Measurements from ENCODE around the gene KIF4B.
"Not testable (repeated sequence)": the region's sequence is repeated elsewhere in the genome, so short reads cannot be mapped to it uniquely, and the experiment has no call there.

Gene KIF4B

GRCh38 chr5:154993461-154993860 is 20.1 kb upstream of the KIF4B start:
- in situ Hi-C loops (cut with MboI; ENCODE audit: low sequenced_read_pairs): no loop called here
- no peaks in the 10 kb centered on the region for H3K36me3 ChIP-seq (replicated peaks)
- H3K4me3 ChIP-seq: no peak overlapping the region
- DNase-seq (ENCODE audit: low spot score in 2 of 2): no peak
- no peaks in the 10 kb centered on the region for H3K9me3 ChIP-seq
- peaks cover 5% of the 10 kb centered on the region; the same call in 1 of the 2 replicates for H3K27me3 ChIP-seq (ENCODE audit: low read depth)
- no peaks in the 10 kb centered on the region for H3K4me1 ChIP-seq

GRCh38 chr5:154995679-154996078 is 17.9 kb upstream of the KIF4B start:
- Histone ChIP-seq H3K4me1 (no peaks in the 10 kb centered on the region), H3K27me3 (ENCODE audit: low read depth) (peaks cover 5% of the 10 kb centered on the region; the same call in 1 of the 2 replicates), H3K36me3 (replicated peaks) (no peaks in the 10 kb centered on the region), H3K4me3 (no peak overlapping the region), H3K9me3 (no peaks in the 10 kb centered on the region)
- DNase-seq (ENCODE audit: low spot score in 2 of 2): no peak
- in situ Hi-C loops (cut with MboI; ENCODE audit: low sequenced_read_pairs): no loop called here

DNA sequence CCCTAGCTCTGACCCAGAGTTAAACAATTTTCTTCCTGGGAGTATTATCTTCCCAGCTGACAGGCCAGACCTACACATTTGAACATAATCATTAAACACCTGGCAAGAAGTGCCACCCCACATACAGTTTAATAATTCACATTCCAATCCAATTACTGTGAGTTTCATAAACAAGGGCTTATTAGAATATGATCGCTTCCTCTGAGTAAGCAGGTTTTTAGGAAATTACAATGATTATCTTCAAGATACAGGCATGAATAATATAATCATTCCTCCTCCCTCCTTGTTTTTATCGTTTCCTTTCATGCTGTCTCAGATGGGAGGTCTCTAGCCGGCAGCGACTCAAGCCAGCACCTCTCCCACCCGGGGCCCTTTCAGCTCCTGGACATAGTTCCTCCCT is 15.8 kb upstream of the KIF4B start:
- Histone ChIP-seq H3K4me1 (no peaks in the 10 kb centered on the region), H3K4me3 (no peak overlapping the region), H3K9me3 (no peaks in the 10 kb centered on the region), H3K27me3 (ENCODE audit: low read depth) (peaks cover 5% of the 10 kb centered on the region; the same call in 1 of the 2 replicates), H3K36me3 (replicated peaks) (no peaks in the 10 kb centered on the region)
- no peak for DNase-seq (ENCODE audit: low spot score in 2 of 2)
- in situ Hi-C loops (cut with MboI; ENCODE audit: low sequenced_read_pairs): no loop called here

- in situ Hi-C loops (cut with MboI; ENCODE audit: low sequenced_read_pairs): no loop called here
- Histone ChIP-seq H3K36me3 (replicated peaks) (no peaks in the 10 kb centered on the region), H3K4me3 (no peak overlapping the region), H3K27me3 (ENCODE audit: low read depth) (peaks cover 5% of the 10 kb centered on the region; the same call in 1 of the 2 replicates), H3K4me1 (no peaks in the 10 kb centered on the region), H3K9me3 (no peaks in the 10 kb centered on the region)
- DNase-seq (ENCODE audit: low spot score in 2 of 2): no peak
Measured at GRCh38 chr5:154999865-155000264, 13.7 kb upstream of the KIF4B start.

- no peaks in the 10 kb centered on the region for H3K36me3 ChIP-seq (replicated peaks)
- peaks cover 5% of the 10 kb centered on the region; the same call in 1 of the 2 replicates for H3K27me3 ChIP-seq (ENCODE audit: low read depth)
- DNase-seq (ENCODE audit: low spot score in 2 of 2): no peak
- no peaks in the 10 kb centered on the region for H3K4me1 ChIP-seq
- no peak overlapping the region for H3K4me3 ChIP-seq
- in situ Hi-C loops (cut with MboI; ENCODE audit: low sequenced_read_pairs): no loop called here
- no peaks in the 10 kb centered on the region for H3K9me3 ChIP-seq
Measured at GRCh38 chr5:155001523-155001922, 12.0 kb upstream of the KIF4B start.

- H3K36me3 ChIP-seq (replicated peaks); H3K27me3 ChIP-seq (ENCODE audit: low read depth); H3K9me3 ChIP-seq; H3K4me3 ChIP-seq; DNase-seq (ENCODE audit: low spot score in 2 of 2); in situ Hi-C loops (cut with MboI; ENCODE audit: low sequenced_read_pairs); H3K4me1 ChIP-seq: not testable (repeated sequence)
Measured at GRCh38 chr5:155002722-155003121, 10.8 kb upstream of the KIF4B start.

- H3K27me3 ChIP-seq (ENCODE audit: low read depth): no peaks in the 10 kb centered on the region
- in situ Hi-C loops (cut with MboI; ENCODE audit: low sequenced_read_pairs): no loop called here
- no peak overlapping the region for H3K4me3 ChIP-seq
- no peaks in the 10 kb centered on the region for H3K9me3 ChIP-seq
- DNase-seq (ENCODE audit: low spot score in 2 of 2): peak in 1 of 2 experiments; percentile 34
- H3K36me3 ChIP-seq (replicated peaks): no peaks in the 10 kb centered on the region
- H3K4me1 ChIP-seq: no peaks in the 10 kb centered on the region
Measured at GRCh38 chr5:155004138-155004744, 9.3 kb upstream of the KIF4B start.

DNA sequence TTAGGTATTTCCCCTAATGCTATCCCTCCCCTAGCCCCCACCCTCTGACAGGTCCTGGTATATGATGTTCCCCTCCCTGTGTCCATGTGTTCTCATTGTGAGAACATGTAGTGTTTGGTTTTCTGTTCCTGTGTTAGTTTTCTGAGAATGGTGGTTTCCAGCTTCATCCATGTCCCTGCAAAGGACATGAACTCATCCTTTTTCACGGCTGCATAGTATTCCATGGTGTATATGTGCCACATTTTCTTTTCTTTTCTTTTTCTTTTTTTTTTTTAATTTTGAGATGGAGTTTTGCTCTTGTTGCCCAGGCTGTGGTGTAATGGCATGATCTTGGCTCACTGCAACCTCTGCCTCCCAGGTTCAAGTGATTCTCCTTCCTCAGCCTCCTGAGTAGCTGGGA is 7.3 kb upstream of the KIF4B start:
- H3K9me3 ChIP-seq; H3K36me3 ChIP-seq (replicated peaks); H3K27me3 ChIP-seq (ENCODE audit: low read depth); H3K4me3 ChIP-seq; in situ Hi-C loops (cut with MboI; ENCODE audit: low sequenced_read_pairs); DNase-seq (ENCODE audit: low spot score in 2 of 2); H3K4me1 ChIP-seq: not testable (repeated sequence)

DNA sequence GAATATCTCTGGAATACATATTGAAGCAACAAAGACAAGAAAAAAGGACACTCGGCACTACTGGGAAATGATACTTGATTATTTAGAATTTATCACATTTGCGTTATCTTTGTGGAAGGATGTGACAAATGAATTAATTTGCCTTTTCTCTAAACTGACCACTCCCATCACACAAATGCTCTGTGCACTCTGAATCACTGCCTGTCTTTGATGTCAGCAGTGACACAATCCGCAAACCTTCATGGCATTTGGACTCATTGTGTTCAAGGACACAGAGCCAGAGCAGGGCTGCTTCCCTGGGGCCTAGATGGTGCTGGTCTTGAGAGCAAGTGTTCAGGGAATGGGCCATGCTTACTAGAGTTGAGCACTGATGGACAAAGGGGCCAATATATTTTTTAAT is 4.9 kb upstream of the KIF4B start:
- no peak overlapping the region for H3K4me3 ChIP-seq
- no peak for DNase-seq (ENCODE audit: low spot score in 2 of 2)
- H3K4me1 ChIP-seq: no peaks in the 10 kb centered on the region
- no peaks in the 10 kb centered on the region for H3K36me3 ChIP-seq (replicated peaks)
- in situ Hi-C loops (cut with MboI; ENCODE audit: low sequenced_read_pairs): no loop called here
- H3K27me3 ChIP-seq (ENCODE audit: low read depth): peaks cover 3% of the 10 kb centered on the region; the same call in 1 of the 2 replicates
- H3K9me3 ChIP-seq: no peaks in the 10 kb centered on the region

- Histone ChIP-seq H3K4me1 (no peaks in the 10 kb centered on the region), H3K27me3 (ENCODE audit: low read depth) (peaks cover 3% of the 10 kb centered on the region; the same call in 1 of the 2 replicates), H3K36me3 (replicated peaks) (no peaks in the 10 kb centered on the region), H3K9me3 (no peaks in the 10 kb centered on the region), H3K4me3 (no peak overlapping the region)
- DNase-seq (ENCODE audit: low spot score in 2 of 2): no peak
- in situ Hi-C loops (cut with MboI; ENCODE audit: low sequenced_read_pairs): no loop called here
Measured at GRCh38 chr5:155010881-155011280, 2.7 kb upstream of the KIF4B start.

- H3K9me3 ChIP-seq: no peaks in the 10 kb centered on the region
- no peak for DNase-seq (ENCODE audit: low spot score in 2 of 2)
- peaks cover 3% of the 10 kb centered on the region; the same call in 1 of the 2 replicates for H3K27me3 ChIP-seq (ENCODE audit: low read depth)
- in situ Hi-C loops (cut with MboI; ENCODE audit: low sequenced_read_pairs): no loop called here
- no peaks in the 10 kb centered on the region for H3K36me3 ChIP-seq (replicated peaks)
- no peaks in the 10 kb centered on the region for H3K4me1 ChIP-seq
- H3K4me3 ChIP-seq: no peak overlapping the region
Measured at GRCh38 chr5:155015239-155015638, 1.7 kb downstream of the KIF4B start.

DNA sequence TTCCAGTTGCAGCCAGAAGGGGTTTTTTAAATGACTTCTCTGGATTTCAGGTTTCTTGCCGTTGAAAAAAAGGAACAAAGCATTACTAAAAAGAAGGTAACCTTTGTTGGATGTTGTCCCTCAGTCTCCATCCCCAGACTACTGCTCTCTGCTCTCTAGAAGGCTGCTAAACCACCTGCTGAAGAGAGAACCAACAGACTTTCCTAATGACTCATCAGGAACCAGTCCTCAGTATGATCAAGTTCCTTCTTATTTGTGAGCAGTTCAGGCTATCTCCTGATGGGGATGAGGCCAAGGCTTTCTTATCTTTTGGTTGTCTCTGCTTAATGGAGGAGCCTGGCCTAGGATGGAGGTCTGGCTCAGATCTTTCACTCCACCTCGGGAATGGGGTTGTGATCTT is 4.1 kb downstream of the KIF4B start:
- Histone ChIP-seq H3K27me3 (ENCODE audit: low read depth) (no peaks in the 10 kb centered on the region), H3K4me3 (no peak overlapping the region), H3K4me1 (no peaks in the 10 kb centered on the region), H3K36me3 (replicated peaks) (no peaks in the 10 kb centered on the region), H3K9me3 (no peaks in the 10 kb centered on the region)
- DNase-seq (ENCODE audit: low spot score in 2 of 2): no peak
- in situ Hi-C loops (cut with MboI; ENCODE audit: low sequenced_read_pairs): no loop called here

- H3K27me3 ChIP-seq (ENCODE audit: low read depth): no peaks in the 10 kb centered on the region
- no peaks in the 10 kb centered on the region for H3K9me3 ChIP-seq
- in situ Hi-C loops (cut with MboI; ENCODE audit: low sequenced_read_pairs): no loop called here
- H3K36me3 ChIP-seq (replicated peaks): no peaks in the 10 kb centered on the region
- H3K4me1 ChIP-seq: no peaks in the 10 kb centered on the region
- H3K4me3 ChIP-seq: no peak overlapping the region
- DNase-seq (ENCODE audit: low spot score in 2 of 2): no peak
Measured at GRCh38 chr5:155019601-155020226, 6.2 kb downstream of the KIF4B start.

DNA sequence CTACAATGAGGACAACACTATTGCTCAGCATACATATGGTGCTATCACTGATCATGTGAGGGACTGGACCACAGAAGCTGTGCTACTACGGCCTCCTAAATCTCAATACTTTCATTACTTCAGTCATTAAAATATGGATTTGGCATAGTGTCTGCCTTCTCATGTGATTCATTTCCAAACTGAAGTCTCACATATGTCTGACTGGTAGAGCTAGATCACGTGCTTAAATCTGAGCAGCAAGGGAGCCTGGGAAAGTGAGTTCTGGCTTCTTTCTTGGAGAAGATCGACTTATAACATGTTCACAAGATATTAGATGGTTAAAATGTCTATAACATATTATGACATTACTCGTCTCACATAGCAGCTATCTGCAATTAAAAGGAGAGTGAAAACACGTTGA is 8.3 kb downstream of the KIF4B start:
- no peaks in the 10 kb centered on the region for H3K36me3 ChIP-seq (replicated peaks)
- no peak for DNase-seq (ENCODE audit: low spot score in 2 of 2)
- no peak overlapping the region for H3K4me3 ChIP-seq
- in situ Hi-C loops (cut with MboI; ENCODE audit: low sequenced_read_pairs): no loop called here
- no peaks in the 10 kb centered on the region for H3K27me3 ChIP-seq (ENCODE audit: low read depth)
- H3K9me3 ChIP-seq: no peaks in the 10 kb centered on the region
- no peaks in the 10 kb centered on the region for H3K4me1 ChIP-seq

Data from HAP-1 (cell line).